Fibroblast of villous mesenchyme (primary cell): Measurements from ENCODE around the gene PCNX2. TPM values are rescaled to one million over a fixed set of nuclear protein-coding genes. Genes with fewer than 3 reads are reported as not detected.

Experiments
- DNase-seq: peaks from one replicate; pipeline ENCODE4 v3.0.0-alpha.2; 2010; ENCODE audit warnings: low read depth
- H3K4me3 ChIP-seq: 2 replicates; pipeline ENCODE4 v1.5.1; 2011; ENCODE audit warnings: low read depth, mild to moderate bottlenecking, low read length
- CTCF ChIP-seq: IDR thresholded peaks from 2 replicates; pipeline ENCODE4 v1.5.1; 2012; ENCODE audit warnings: low read depth, mild to moderate bottlenecking, low read length; ENCODE audit not compliant: insufficient read depth
- total RNA-seq: library from RNA; depleted of rRNA; stranded (reverse); fragments of >200 nt; gene quantifications from 2 replicates; pipeline ENCODE4 v1.2.3, GENCODE V29; 2012

The PCNX2 gene
- total RNA-seq, 1 donor: 38.4 TPM

- DNase-seq: no peak
- no peak for TF ChIP-seq CTCF
Measured at GRCh38 chr1:233158322-233158721, 137.2 kb downstream of the PCNX2 start.

GRCh38 chr1:233157245-233157644, 138.3 kb downstream of the PCNX2 start:
- no peak for TF ChIP-seq CTCF
- DNase-seq: no peak
- no peak overlapping the region for H3K4me3 ChIP-seq

More at GRCh38 chr1:233158322-233158721, 137.2 kb downstream of the PCNX2 start:
- no peak overlapping the region for H3K4me3 ChIP-seq

DNA sequence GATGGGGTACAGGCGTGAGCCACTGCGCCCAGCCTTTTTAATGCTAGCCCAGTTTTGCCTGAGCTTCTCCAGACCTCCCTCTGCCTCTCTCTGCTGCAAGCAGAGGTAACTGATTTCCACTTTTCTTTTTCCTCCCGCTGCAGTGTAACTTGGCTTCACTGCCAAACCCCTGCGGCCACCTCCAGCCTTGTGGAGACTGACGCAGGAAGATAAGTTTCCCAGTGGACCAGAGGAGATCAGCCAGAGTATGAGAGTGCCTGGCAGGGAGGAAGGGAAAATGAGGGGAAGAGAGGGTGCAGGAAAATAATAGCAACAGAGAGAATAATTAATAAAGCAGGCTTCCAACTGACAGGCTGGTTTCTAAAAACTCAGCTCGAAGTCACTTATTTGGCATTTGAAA, 143.7 kb downstream of the PCNX2 start:
- H3K4me3 ChIP-seq: no peak overlapping the region
- no peak for TF ChIP-seq CTCF
- no peak for DNase-seq

DNA sequence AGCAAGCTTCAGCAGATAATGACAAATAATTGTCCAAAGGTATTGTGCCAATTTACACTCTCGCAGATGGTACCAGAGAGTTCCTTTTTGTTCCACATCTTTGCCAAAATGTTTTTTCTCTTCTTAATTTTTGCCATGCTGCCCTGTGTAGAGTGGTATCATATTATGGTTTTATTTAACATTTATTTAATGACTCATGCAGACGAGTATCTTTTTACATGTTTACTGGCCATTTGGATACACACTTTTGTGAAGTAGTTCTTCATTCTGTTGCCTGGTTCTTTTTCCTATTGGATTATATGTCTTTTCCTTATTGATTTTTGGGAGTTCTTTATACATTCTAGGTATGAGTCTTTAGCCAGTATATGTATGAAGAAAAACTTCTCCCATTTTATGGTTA, 151.1 kb downstream of the PCNX2 start:
- no peak for TF ChIP-seq CTCF
- DNase-seq: no peak
- H3K4me3 ChIP-seq: no peak overlapping the region

GRCh38 chr1:233143241-233143640, 152.3 kb downstream of the PCNX2 start:
- no peak overlapping the region for H3K4me3 ChIP-seq
- no peak for DNase-seq
- no peak for TF ChIP-seq CTCF

DNA sequence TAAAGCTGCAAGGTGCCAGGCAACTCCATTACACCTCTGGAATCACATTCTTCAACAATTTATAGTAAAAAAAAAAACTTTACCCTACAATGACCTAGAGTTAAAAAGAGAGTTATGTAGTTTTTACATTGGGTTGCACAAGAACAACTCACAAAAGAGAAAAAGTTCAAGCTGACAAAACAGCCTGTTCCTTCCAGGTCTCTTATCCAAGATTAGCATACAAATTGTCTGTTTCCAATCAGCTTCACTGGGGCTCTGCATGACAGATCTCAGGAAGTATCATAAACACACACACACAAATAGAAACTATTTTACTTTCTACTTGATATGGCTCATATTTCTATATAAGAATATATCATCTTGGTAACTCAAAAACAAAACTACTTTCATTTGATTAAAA, 154.6 kb downstream of the PCNX2 start:
- DNase-seq: peak; percentile 74
- no peak for TF ChIP-seq CTCF

GRCh38 chr1:233140499-233140898, 155.0 kb downstream of the PCNX2 start:
- H3K4me3 ChIP-seq: no peak overlapping the region
- peak; percentile 25 for DNase-seq
- no peak for TF ChIP-seq CTCF

More for the DNA sequence above, 154.6 kb downstream of the PCNX2 start:
- H3K4me3 ChIP-seq: no peak overlapping the region
